IMR-90 (cell line): ENCODE measurements around the gene TMEM179. TPM values are rescaled to one million over a fixed set of nuclear protein-coding genes. Genes with fewer than 3 reads are reported as not detected.

Source experiments
- ATAC-seq: fragments of 200-7000 bp; cut with Tn5 transposase; 2 replicates; pipeline ENCODE4 v1.9.1; 2020; ENCODE audit warnings: low read depth, mild to moderate bottlenecking, moderate library complexity
- BruUV-seq: library from RNA; stranded (reverse); fragments of 400-500 nt; replicated peaks from 2 replicates; lab custom pipeline; 2021; lab: Mats Ljungman, UMichigan
- CTCF ChIA-PET: fragments of 300-600 bp; formaldehyde crosslinking; extraction: SDS; loops from one replicate; lab custom pipeline; 2021; ENCODE audit warnings: antibody characterized with exemption; lab: Yijun Ruan, JAX
- POLR2A ChIA-PET: fragments of 300-600 bp; sonication (Branson Sonifier 250); formaldehyde crosslinking; loops from one replicate; lab custom pipeline; 2022; ENCODE audit warnings: antibody characterized with exemption; ENCODE audit not compliant: unreplicated experiment; lab: Charles Lee
- DNase-seq: peaks from one replicate; pipeline ENCODE4 v3.0.0; 2013
- H2AFZ ChIP-seq: replicated peaks from 2 replicates; pipeline ENCODE3; 2013; ENCODE audit warnings: low read length, mild to moderate bottlenecking; ENCODE audit not compliant: poor library complexity
- H2AK5ac ChIP-seq: 2 replicates; pipeline ENCODE4 v1.6.1; 2013; ENCODE audit warnings: low read depth, low read length, inconsistent platforms
- H2AK9ac ChIP-seq: replicated peaks from 2 replicates; pipeline ENCODE3; 2013; ENCODE audit warnings: mild to moderate bottlenecking, low read depth, low read length, moderate library complexity; ENCODE audit not compliant: poor library complexity
- H2BK120ac ChIP-seq: 2 replicates; pipeline ENCODE4 v1.6.1; 2013; ENCODE audit warnings: low read depth, low read length, inconsistent platforms
- H2BK15ac ChIP-seq: 3 replicates; pipeline ENCODE4 v1.6.1; 2013; ENCODE audit warnings: low read depth, low read length, inconsistent platforms
- H2BK20ac ChIP-seq: 2 replicates; pipeline ENCODE4 v1.6.1; 2013; ENCODE audit warnings: low read depth, mild to moderate bottlenecking, inconsistent platforms, low read length, moderate library complexity
- H2BK5ac ChIP-seq: 2 replicates; pipeline ENCODE4 v1.6.1; 2013; ENCODE audit warnings: mild to moderate bottlenecking, low read depth, low read length, inconsistent platforms; ENCODE audit not compliant: poor library complexity, severe bottlenecking
- H3K14ac ChIP-seq: replicated peaks from 2 replicates; pipeline ENCODE4 v1.6.1; 2013; ENCODE audit warnings: low read depth, low read length, inconsistent platforms
- H3K18ac ChIP-seq: 2 replicates; pipeline ENCODE4 v1.6.1; 2013; ENCODE audit warnings: low read depth, low read length, control low read depth
- H3K23ac ChIP-seq: 2 replicates; pipeline ENCODE4 v1.6.1; 2013; ENCODE audit warnings: low read depth, low read length, inconsistent platforms
- H3K27ac ChIP-seq: 2 replicates; pipeline ENCODE4 v1.5.1; 2013; ENCODE audit warnings: mild to moderate bottlenecking, control low read depth, low read length; ENCODE audit not compliant: insufficient read depth
- H3K27me3 ChIP-seq: 2 replicates; pipeline ENCODE4 v1.6.1; 2013; ENCODE audit warnings: low read length; ENCODE audit not compliant: control insufficient read depth, insufficient read depth
- H3K36me3 ChIP-seq: 2 replicates; pipeline ENCODE4 v1.6.1; 2013; ENCODE audit warnings: low read length, mixed read lengths; ENCODE audit not compliant: control insufficient read depth, insufficient read depth
- H3K4ac ChIP-seq: 2 replicates; pipeline ENCODE4 v1.6.1; 2013; ENCODE audit warnings: low read depth, low read length, inconsistent platforms
- H3K4me1 ChIP-seq: 2 replicates; pipeline ENCODE4 v1.6.1; 2013; ENCODE audit warnings: low read length, mixed read lengths; ENCODE audit not compliant: control insufficient read depth, insufficient read depth
- H3K4me2 ChIP-seq: 2 replicates; pipeline ENCODE4 v1.6.1; 2013; ENCODE audit warnings: low read depth, mild to moderate bottlenecking, control low read depth, low read length, moderate library complexity
- H3K4me3 ChIP-seq: 2 replicates; pipeline ENCODE4 v1.5.1; 2013; ENCODE audit warnings: low read depth, mild to moderate bottlenecking, control low read depth, low read length, moderate library complexity; ENCODE audit not compliant: insufficient read depth
- H3K56ac ChIP-seq: 2 replicates; pipeline ENCODE4 v1.6.1; 2013; ENCODE audit warnings: low read length, inconsistent platforms; ENCODE audit not compliant: insufficient read depth; ENCODE audit errors: extremely low read depth
- H3K79me1 ChIP-seq, 2 experiments: 2 replicates each; pipeline ENCODE4 v1.6.1; 2013; ENCODE audit warnings: low read length in 2 of 2, inconsistent platforms in 1 of 2, low read depth in 1 of 2
- H3K9ac ChIP-seq: 2 replicates; pipeline ENCODE4 v1.6.1; 2013; ENCODE audit warnings: low read depth, low read length, control low read depth
- H3K9me1 ChIP-seq: 2 replicates; pipeline ENCODE4 v1.6.1; 2013; ENCODE audit warnings: low read length, inconsistent platforms; ENCODE audit not compliant: insufficient read depth
- H3K9me3 ChIP-seq: 2 replicates; pipeline ENCODE4 v1.6.1; 2013; ENCODE audit warnings: low read length; ENCODE audit not compliant: control insufficient read depth, insufficient read depth
- H4K20me1 ChIP-seq: 2 replicates; pipeline ENCODE4 v1.6.1; 2013; ENCODE audit warnings: low read length, inconsistent platforms; ENCODE audit not compliant: insufficient read depth
- H4K5ac ChIP-seq: 2 replicates; pipeline ENCODE4 v1.6.1; 2013; ENCODE audit warnings: mild to moderate bottlenecking, low read depth, low read length, control low read depth
- H4K8ac ChIP-seq, 2 experiments: 2 replicates each; pipeline ENCODE4 v1.6.1; 2013; ENCODE audit warnings: low read depth in 2 of 2, low read length in 2 of 2, control low read depth in 1 of 2, inconsistent platforms in 1 of 2
- H4K91ac ChIP-seq: 2 replicates; pipeline ENCODE4 v1.6.1; 2013; ENCODE audit warnings: low read depth, low read length, inconsistent platforms; ENCODE audit not compliant: insufficient read depth
- CEBPB ChIP-seq: IDR thresholded peaks from 2 replicates; pipeline ENCODE4 v1.6.1; 2012; ENCODE audit warnings: low read depth, low read length, improper control_type of control experiment
- CTCF ChIP-seq: conservative IDR thresholded peaks from 2 replicates; pipeline ENCODE4 v1.5.1; 2012; ENCODE audit warnings: mild to moderate bottlenecking, low read depth, low read length, improper control_type of control experiment
- ELK1 ChIP-seq: fragments of 150-350 bp; IDR thresholded peaks from 2 replicates; pipeline ENCODE4 v1.6.1; 2016; ENCODE audit warnings: low read depth, mild to moderate bottlenecking, low read length, moderate library complexity, borderline replicate concordance
- FOS ChIP-seq: fragments of 150-350 bp; IDR thresholded peaks from 2 replicates; pipeline ENCODE4 v1.6.1; 2016; ENCODE audit warnings: low read depth, low read length
- MAFK ChIP-seq: IDR thresholded peaks from 2 replicates; pipeline ENCODE4 v1.6.1; 2012; ENCODE audit warnings: low read depth, low read length, improper control_type of control experiment
- MXI1 ChIP-seq: IDR thresholded peaks from 2 replicates; pipeline ENCODE4 v1.6.1; 2012; ENCODE audit warnings: low read depth, mild to moderate bottlenecking, low read length, moderate library complexity, borderline replicate concordance
- RAD21 ChIP-seq: IDR thresholded peaks from 2 replicates; pipeline ENCODE4 v1.6.1; 2012; ENCODE audit warnings: low read length, improper control_type of control experiment
- RCOR1 ChIP-seq: IDR thresholded peaks from 2 replicates; pipeline ENCODE4 v1.6.1; 2012; ENCODE audit warnings: mild to moderate bottlenecking, low read length, improper control_type of control experiment; ENCODE audit not compliant: insufficient replicate concordance
- RFX5 ChIP-seq: IDR thresholded peaks from 2 replicates; pipeline ENCODE4 v1.8.0; 2012; ENCODE audit warnings: low read depth, mild to moderate bottlenecking, low read length, moderate library complexity
- WGBS, 2 experiments: methylation state at CpG; one replicate each; pipeline versions ENCODE4 v1.1.5 to v1.1.7; 2013; ENCODE audit warnings: missing lambda C conversion rate in 2 of 2; ENCODE audit not compliant: insufficient read length in 1 of 2; ENCODE audit errors: extremely low coverage in 2 of 2; 5-methylcytosine and 5-hydroxymethylcytosine counted together
- dilution Hi-C: fragments of 300-500 bp; cut with HindIII; formaldehyde crosslinking; loops from one replicate; pipeline ENCODE4 v1.14.3; 2018; ENCODE audit warnings: low sequenced_read_pairs; ENCODE audit not compliant: unreplicated experiment
- in situ Hi-C: fragments of 300-500 bp; cut with MboI; formaldehyde crosslinking; loops from 3 replicates; pipeline ENCODE4 v1.14.3; 2019; ENCODE audit warnings: low sequenced_read_pairs, inconsistent platforms, mixed read lengths
- intact Hi-C: fragments of 100-400 bp; cut with micrococcal nuclease; formaldehyde crosslinking; loops from 2 replicates; pipeline ENCODE4 v1.10.0; 2022
- polyA plus RNA-seq, 3 experiments: library from polyadenylated mRNA; depleted of rRNA; stranded (reverse); fragments of >200 nt; gene quantifications; 2 replicates each; pipeline ENCODE4 v1.2.3, GENCODE V29; 2012; ENCODE audit warnings: low replicate concordance in 1 of 3
- total RNA-seq: library from RNA; depleted of rRNA; stranded (reverse); fragments of >200 nt; gene quantifications from 2 replicates; pipeline ENCODE4 v1.2.3, GENCODE V29; 2012
- TF ChIP-seq, protein P1 (sequence below): fragments of 150-350 bp; IDR thresholded peaks from 2 replicates; pipeline ENCODE4 v1.6.1; 2017; ENCODE audit warnings: mild to moderate bottlenecking, antibody characterized with exemption, low read length, low read depth

Gene TMEM179
- total and polyA plus RNA-seq, 2 of the 4 experiments (the other 2 are of a cell fraction): not detected

- Histone ChIP-seq H2BK15ac (no peak overlapping the region), H3K4me2 (no peak overlapping the region), H2BK5ac (no peak overlapping the region), H4K5ac (no peak overlapping the region), H3K27me3 (peaks cover 8% of the 10 kb centered on the region; the same call in 1 of the 2 replicates), H3K56ac (no peak overlapping the region), H3K4me1 (no peaks in the 10 kb centered on the region), H2AK5ac (no peak overlapping the region), H2AFZ (no peak overlapping the region), H2AK9ac (no peak overlapping the region), H3K9ac (no peak overlapping the region), H2BK120ac (no peak overlapping the region), H3K18ac (no peak overlapping the region), H3K4ac (no peak overlapping the region), H4K20me1 (no peaks in the 10 kb centered on the region), H3K27ac (no peak overlapping the region), H3K79me1 (no peaks in the 10 kb centered on the region), H3K36me3 (no peaks in the 10 kb centered on the region), H3K9me3 (no peaks in the 10 kb centered on the region), H3K23ac (no peak overlapping the region), H3K14ac (no peak overlapping the region), H3K4me3 (no peak overlapping the region), H4K8ac (no peak overlapping the region), H3K9me1 (no peaks in the 10 kb centered on the region), H4K91ac (no peak overlapping the region), H2BK20ac (no peak overlapping the region)
- DNase-seq (no peak), ATAC-seq (no peak)
- WGBS, 2 experiments: 65% methylated on average over 3 of the region's 7 CpGs; no CpG with 5 or more reads in 1 of the 2 experiments
- in situ Hi-C loops (loop anchor here (25.0 kb wide), 1 partner anchor 485 kb away; the partner anchor contains the start of gene ASPG), dilution Hi-C loops (no loop called here), intact Hi-C loops (no loop called here)
- ChIA-PET POLR2A (no interaction called here), CTCF (no interaction called here)
- BruUV-seq: no TSS peak
- no peak for TF ChIP-seq RAD21
- TF ChIP-seq, protein P1, sequence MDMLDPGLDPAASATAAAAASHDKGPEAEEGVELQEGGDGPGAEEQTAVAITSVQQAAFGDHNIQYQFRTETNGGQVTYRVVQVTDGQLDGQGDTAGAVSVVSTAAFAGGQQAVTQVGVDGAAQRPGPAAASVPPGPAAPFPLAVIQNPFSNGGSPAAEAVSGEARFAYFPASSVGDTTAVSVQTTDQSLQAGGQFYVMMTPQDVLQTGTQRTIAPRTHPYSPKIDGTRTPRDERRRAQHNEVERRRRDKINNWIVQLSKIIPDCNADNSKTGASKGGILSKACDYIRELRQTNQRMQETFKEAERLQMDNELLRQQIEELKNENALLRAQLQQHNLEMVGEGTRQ: no peak
- no peak for TF ChIP-seq MXI1
- TF ChIP-seq RCOR1: no peak
- TF ChIP-seq CEBPB: no peak
- TF ChIP-seq MAFK: no peak
- no peak for TF ChIP-seq FOS
- no peak for TF ChIP-seq CTCF
- no peak for TF ChIP-seq ELK1
- no peak for TF ChIP-seq RFX5
These were observed 31.9 kb downstream of the TMEM179 start for GRCh38 chr14:104572668-104573067.
